Cardiac septum (tissue), 1 donor: ENCODE measurements around the gene FAM170B. TPM values are rescaled to one million over a fixed set of nuclear protein-coding genes. Genes with fewer than 3 reads are reported as not detected.

Experiments
- DNase-seq: peaks from one replicate; pipeline ENCODE4 v3.0.0-alpha.2; 2020; ENCODE audit warnings: low spot score
- intact Hi-C: fragments of 100-400 bp; cut with DNase I; formaldehyde crosslinking; loops from one replicate; pipeline ENCODE4 v1.14.0; 2022
- total RNA-seq: library from RNA; stranded (reverse); fragmentation: NEBNext Ultra II Directional; extraction: Animal tissue kit (Norgen Biotek cat#: 25700); gene quantifications from one replicate; pipeline ENCODE4 v1.2.1, GENCODE V29; 2021
- donor health status: DM: no; HTN: no; CAD: no.

The FAM170B gene
- total RNA-seq, 1 donor from 2014 or later: not detected

GRCh38 chr10:49170632-49171325, 37.0 kb upstream of the FAM170B start:
- no peak for DNase-seq
- intact Hi-C loops: no loop called here

- intact Hi-C loops: loop anchor here (10.0 kb wide), 1 partner anchor 285 kb away; no protein-coding TSS in a partner anchor
- DNase-seq: no peak
These were observed 36.0 kb upstream of the FAM170B start for GRCh38 chr10:49169776-49170175.

- no peak for DNase-seq
- intact Hi-C loops: loop anchor here (10.0 kb wide), 1 partner anchor 284 kb away; no protein-coding TSS in a partner anchor
These were observed 35.1 kb upstream of the FAM170B start for GRCh38 chr10:49168831-49169500.

GRCh38 chr10:49168171-49168540, 34.3 kb upstream of the FAM170B start:
- no peak for DNase-seq
- intact Hi-C loops: loop anchor here (10.0 kb wide), 1 partner anchor 283 kb away; no protein-coding TSS in a partner anchor

GRCh38 chr10:49167425-49168170, 33.8 kb upstream of the FAM170B start:
- peak; percentile 27 for DNase-seq
- intact Hi-C loops: loop anchor here (10.0 kb wide), 1 partner anchor 283 kb away; no protein-coding TSS in a partner anchor

- intact Hi-C loops: loop anchor here (10.0 kb wide), 1 partner anchor 282 kb away; no protein-coding TSS in a partner anchor
- peak; percentile 70 for DNase-seq
These were observed 32.9 kb upstream of the FAM170B start for GRCh38 chr10:49166484-49167400.

- peak; percentile 20 for DNase-seq
- intact Hi-C loops: loop anchor here (10.0 kb wide), 1 partner anchor 281 kb away; no protein-coding TSS in a partner anchor
These were observed 32.1 kb upstream of the FAM170B start for GRCh38 chr10:49165821-49166483.

GRCh38 chr10:49165259-49165658, 31.4 kb upstream of the FAM170B start:
- intact Hi-C loops: loop anchor here (10.0 kb wide), 1 partner anchor 280 kb away; no protein-coding TSS in a partner anchor
- DNase-seq: no peak

- DNase-seq: no peak
These were observed 30.9 kb upstream of the FAM170B start for GRCh38 chr10:49164559-49165188.

GRCh38 chr10:49163741-49164140, 29.9 kb upstream of the FAM170B start:
- no peak for DNase-seq
- intact Hi-C loops: loop anchor here (5.0 to 10.0 kb wide), 2 partner anchors 279 to 506 kb away; no protein-coding TSS in a partner anchor

More at GRCh38 chr10:49164559-49165188, 30.9 kb upstream of the FAM170B start:
- intact Hi-C loops: loop anchor here (5.0 to 10.0 kb wide), 2 partner anchors 280 to 507 kb away; no protein-coding TSS in a partner anchor

GRCh38 chr10:49162761-49163310, 29.0 kb upstream of the FAM170B start:
- DNase-seq: no peak
- intact Hi-C loops: loop anchor here (5.0 to 10.0 kb wide), 2 partner anchors 278 to 506 kb away; no protein-coding TSS in a partner anchor

- no peak for DNase-seq
- intact Hi-C loops: loop anchor here (5.0 to 10.0 kb wide), 2 partner anchors 277 to 505 kb away; no protein-coding TSS in a partner anchor
These were observed 28.2 kb upstream of the FAM170B start for GRCh38 chr10:49162063-49162462.

GRCh38 chr10:49161411-49161997, 27.7 kb upstream of the FAM170B start:
- intact Hi-C loops: loop anchor here (2.0 to 10.0 kb wide), 3 partner anchors 181 to 504 kb away; no protein-coding TSS in a partner anchor

GRCh38 chr10:49160814-49161213, 27.0 kb upstream of the FAM170B start:
- intact Hi-C loops: loop anchor here (2.0 to 10.0 kb wide), 3 partner anchors 180 to 504 kb away; no protein-coding TSS in a partner anchor
- DNase-seq: no peak

More at GRCh38 chr10:49161411-49161997, 27.7 kb upstream of the FAM170B start:
- DNase-seq: peak; percentile 68

GRCh38 chr10:49160110-49160509, 26.3 kb upstream of the FAM170B start:
- DNase-seq: no peak
- intact Hi-C loops: loop anchor here (2.0 to 10.0 kb wide), 3 partner anchors 179 to 503 kb away; no protein-coding TSS in a partner anchor

GRCh38 chr10:49158915-49159314, 25.1 kb upstream of the FAM170B start:
- no peak for DNase-seq
- intact Hi-C loops: no loop called here

GRCh38 chr10:49158404-49158803, 24.6 kb upstream of the FAM170B start:
- peak; percentile 35 for DNase-seq
- intact Hi-C loops: no loop called here
